Activated CD8-positive, alpha-beta T cell treated with anti-CD3 and anti-CD28 coated beads for 36 hours (primary cell): ENCODE measurements around the gene SPATA19. TPM values are rescaled to one million over a fixed set of nuclear protein-coding genes. Genes with fewer than 3 reads are reported as not detected.

ENCODE experiments used
- ATAC-seq: fragments of 200-7000 bp; cut with Tn5 transposase; one replicate; pipeline ENCODE4 v1.10.0; 2021; ENCODE audit warnings: mild to moderate bottlenecking, moderate library complexity
- CTCF ChIA-PET: fragments of 350-600 bp; sonication (Branson Sonifier 250); formaldehyde crosslinking; loops from one replicate; lab custom pipeline; 2021; ENCODE audit warnings: antibody characterized with exemption; lab: Charles Lee
- POLR2A ChIA-PET: fragments of 350-600 bp; sonication (Branson Sonifier 250); formaldehyde crosslinking; loops from one replicate; lab custom pipeline; 2021; ENCODE audit warnings: antibody characterized with exemption; lab: Charles Lee
- DNase-seq: peaks from one replicate; pipeline ENCODE4 v3.0.0-alpha.2; 2020
- H3K27ac Mint-ChIP-seq: one replicate; pipeline ENCODE4 v1.8.0; 2021; ENCODE audit warnings: mild to moderate bottlenecking, mixed read lengths
- H3K27me3 Mint-ChIP-seq: one replicate; pipeline ENCODE4 v1.8.0; 2021; ENCODE audit warnings: mixed read lengths
- H3K36me3 Mint-ChIP-seq: one replicate; pipeline ENCODE4 v1.8.0; 2021; ENCODE audit warnings: low read depth, mixed read lengths
- H3K4me1 Mint-ChIP-seq: one replicate; pipeline ENCODE4 v1.8.0; 2021; ENCODE audit warnings: low read depth, mixed read lengths
- H3K4me3 Mint-ChIP-seq: one replicate; pipeline ENCODE4 v1.8.0; 2021; ENCODE audit warnings: mild to moderate bottlenecking, moderate library complexity, mixed read lengths
- H3K9me3 Mint-ChIP-seq: one replicate; pipeline ENCODE4 v1.8.0; 2021; ENCODE audit warnings: mixed read lengths
- intact Hi-C: fragments of 100-400 bp; cut with micrococcal nuclease; formaldehyde crosslinking; loops from one replicate; pipeline ENCODE4 v1.10.0; 2022
- total RNA-seq, 2 experiments: library from RNA; stranded (reverse); gene quantifications; one replicate each; pipeline ENCODE4 v1.2.3, GENCODE V29; 2021
- TF ChIP-seq, protein P1 (sequence below): fragments of 200-600 bp; IDR thresholded peaks from one replicate; pipeline ENCODE4 v1.8.0; 2022; ENCODE audit warnings: antibody characterized with exemption, mild to moderate bottlenecking

SPATA19 gene, protein sequence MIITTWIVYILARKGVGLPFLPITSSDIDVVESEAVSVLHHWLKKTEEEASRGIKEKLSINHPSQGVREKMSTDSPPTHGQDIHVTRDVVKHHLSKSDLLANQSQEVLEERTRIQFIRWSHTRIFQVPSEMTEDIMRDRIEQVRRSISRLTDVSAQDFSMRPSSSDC
- total RNA-seq = not detected

DNA sequence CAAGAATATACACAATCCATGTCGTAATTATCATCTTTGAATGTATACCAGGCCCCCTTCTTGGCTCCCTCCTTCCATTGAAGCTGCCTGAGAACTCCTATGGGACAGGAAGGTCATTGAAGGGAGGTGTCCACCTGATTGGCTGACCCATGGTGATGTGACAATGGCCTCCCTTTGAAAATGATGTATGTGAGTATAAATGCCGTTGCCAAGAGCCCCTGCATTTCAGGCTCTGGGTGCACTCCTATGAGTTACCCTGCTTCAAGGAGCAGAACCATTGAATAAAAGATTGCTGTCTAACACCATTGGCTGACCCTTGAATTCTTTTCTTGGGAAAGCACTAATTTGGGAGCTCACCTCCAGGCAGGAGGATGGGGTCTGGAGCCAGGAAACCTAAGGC, at the start of gene SPATA19:
Gene SPATA19 (minus strand): TSS at position 101 of the 400 bp plus-strand sequence. CDS start 67 bp downstream, at position 34.
- Mint-ChIP-seq H3K4me3 (no peak within 1 kb of the TSS), H3K27ac (no peak within 1 kb of the TSS), H3K36me3 (no peaks in the 10 kb centered on the region), H3K9me3 (no peaks in the 10 kb centered on the region), H3K4me1 (no peaks in the 10 kb centered on the region), H3K27me3 (peaks cover 5% of the 10 kb centered on the region)
- TF ChIP-seq, protein P1, sequence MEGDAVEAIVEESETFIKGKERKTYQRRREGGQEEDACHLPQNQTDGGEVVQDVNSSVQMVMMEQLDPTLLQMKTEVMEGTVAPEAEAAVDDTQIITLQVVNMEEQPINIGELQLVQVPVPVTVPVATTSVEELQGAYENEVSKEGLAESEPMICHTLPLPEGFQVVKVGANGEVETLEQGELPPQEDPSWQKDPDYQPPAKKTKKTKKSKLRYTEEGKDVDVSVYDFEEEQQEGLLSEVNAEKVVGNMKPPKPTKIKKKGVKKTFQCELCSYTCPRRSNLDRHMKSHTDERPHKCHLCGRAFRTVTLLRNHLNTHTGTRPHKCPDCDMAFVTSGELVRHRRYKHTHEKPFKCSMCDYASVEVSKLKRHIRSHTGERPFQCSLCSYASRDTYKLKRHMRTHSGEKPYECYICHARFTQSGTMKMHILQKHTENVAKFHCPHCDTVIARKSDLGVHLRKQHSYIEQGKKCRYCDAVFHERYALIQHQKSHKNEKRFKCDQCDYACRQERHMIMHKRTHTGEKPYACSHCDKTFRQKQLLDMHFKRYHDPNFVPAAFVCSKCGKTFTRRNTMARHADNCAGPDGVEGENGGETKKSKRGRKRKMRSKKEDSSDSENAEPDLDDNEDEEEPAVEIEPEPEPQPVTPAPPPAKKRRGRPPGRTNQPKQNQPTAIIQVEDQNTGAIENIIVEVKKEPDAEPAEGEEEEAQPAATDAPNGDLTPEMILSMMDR = no peak
- POLR2A ChIA-PET = no interaction called here
- DNase-seq (no peak), ATAC-seq (no peak)
- intact Hi-C loops = no loop called here
- CTCF ChIA-PET = interaction anchor here (2.3 kb wide), 1 partner anchor 10 kb away, joined by 16 read pairs; no protein-coding TSS in a partner anchor

DNA sequence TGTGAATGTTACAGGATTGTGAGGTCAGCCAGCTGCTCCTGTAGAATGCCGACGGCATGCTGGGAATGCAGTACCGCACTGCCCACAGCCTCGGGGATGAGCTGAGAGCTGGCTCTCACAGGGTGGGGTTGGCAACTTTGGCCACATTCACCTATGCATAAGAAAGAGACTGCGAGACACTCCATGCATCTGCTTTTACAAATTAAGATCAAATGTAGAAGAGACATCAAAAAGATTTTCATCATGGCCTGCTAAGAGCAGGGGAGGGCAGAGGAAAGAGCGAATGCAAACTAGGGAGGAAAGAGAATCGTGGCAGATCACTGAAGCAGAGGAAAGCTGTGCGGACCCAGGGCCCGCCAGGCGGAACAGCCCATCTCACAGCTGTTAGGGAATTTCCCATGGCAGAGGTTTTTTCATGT, 49.8 kb upstream of the SPATA19 start:
- CTCF ChIA-PET = no interaction called here
- no peak for ATAC-seq
- no peak for DNase-seq
- TF ChIP-seq, protein P1 = no peak
- POLR2A ChIA-PET = interaction anchor here (1.3 kb wide), 1 partner anchor 9 kb away, joined by 6 read pairs; no protein-coding TSS in a partner anchor
- Mint-ChIP-seq H3K27me3 (peaks cover 1% of the 10 kb centered on the region), H3K4me1 (no peaks in the 10 kb centered on the region), H3K4me3 (no peak overlapping the region), H3K9me3 (no peaks in the 10 kb centered on the region), H3K27ac (no peak overlapping the region), H3K36me3 (peaks cover 11% of the 10 kb centered on the region)
- intact Hi-C loops = no loop called here

DNA sequence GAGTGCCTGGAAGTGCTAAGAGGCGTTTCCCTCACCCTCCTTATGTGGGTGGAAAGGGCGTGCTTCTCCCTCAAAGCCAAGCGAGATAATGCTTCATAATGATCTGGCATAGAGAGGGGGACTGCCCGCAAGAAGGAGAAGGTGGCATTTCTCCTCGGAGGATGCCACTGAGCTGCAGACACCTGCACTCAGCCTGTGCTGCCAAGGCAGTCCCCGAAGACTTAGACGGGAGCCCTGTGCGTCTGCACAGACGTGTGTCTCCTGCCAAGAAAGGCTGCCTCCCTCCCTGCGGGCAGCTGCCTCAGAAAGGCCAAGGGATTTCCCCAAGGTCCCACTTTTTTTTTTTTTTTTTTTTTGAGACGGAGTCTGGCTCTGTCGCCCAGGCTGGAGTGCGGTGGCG, 48.1 kb upstream of the SPATA19 start:
- DNase-seq (no peak), ATAC-seq (no peak)
- H3K9me3 Mint-ChIP-seq = no peaks in the 10 kb centered on the region
- ChIA-PET POLR2A (no interaction called here), CTCF (no interaction called here)
- H3K27me3 Mint-ChIP-seq = peaks cover 4% of the 10 kb centered on the region
- no peak overlapping the region for H3K27ac Mint-ChIP-seq
- no peaks in the 10 kb centered on the region for H3K4me1 Mint-ChIP-seq
- no peak overlapping the region for H3K4me3 Mint-ChIP-seq
- peaks cover 8% of the 10 kb centered on the region for H3K36me3 Mint-ChIP-seq
- intact Hi-C loops = no loop called here
- TF ChIP-seq, protein P1 = no peak

GRCh38 chr11:133892584-133893380, 47.5 kb upstream of the SPATA19 start:
- peaks cover 7% of the 10 kb centered on the region for H3K27me3 Mint-ChIP-seq
- no peak overlapping the region for H3K27ac Mint-ChIP-seq
- no peaks in the 10 kb centered on the region for H3K9me3 Mint-ChIP-seq
- TF ChIP-seq, protein P1 = no peak
- no peak for ATAC-seq
- H3K4me1 Mint-ChIP-seq = no peaks in the 10 kb centered on the region
- peaks cover 5% of the 10 kb centered on the region for H3K36me3 Mint-ChIP-seq
- DNase-seq = no peak
- ChIA-PET POLR2A (no interaction called here), CTCF (interaction anchor here (1.4 kb wide), 1 partner anchor 58 kb away, joined by 3 read pairs; no protein-coding TSS in a partner anchor)
- H3K4me3 Mint-ChIP-seq = no peak overlapping the region
- intact Hi-C loops = no loop called here

DNA sequence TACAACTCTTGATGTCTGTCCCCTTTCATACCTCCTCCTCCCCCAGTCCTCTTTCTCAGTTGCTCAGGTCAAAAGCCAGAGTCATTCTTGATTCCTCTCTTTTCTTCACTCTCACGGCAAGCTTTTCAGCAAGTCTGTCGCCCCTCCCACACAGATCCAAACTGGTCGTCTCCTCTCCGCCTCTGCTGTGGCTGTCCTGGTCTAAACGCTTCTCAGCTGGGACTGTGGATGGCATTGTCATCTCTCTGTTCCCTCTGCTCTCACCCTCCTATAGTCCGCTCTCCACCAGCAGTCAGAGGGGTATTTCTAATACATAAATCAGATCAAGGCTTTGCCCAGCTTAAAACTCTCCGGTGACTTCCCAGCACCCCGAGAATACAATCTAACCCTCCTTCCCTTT, 46.8 kb upstream of the SPATA19 start:
- ATAC-seq = no peak
- intact Hi-C loops = no loop called here
- Mint-ChIP-seq H3K27me3 (peaks cover 7% of the 10 kb centered on the region), H3K36me3 (no peaks in the 10 kb centered on the region), H3K27ac (no peak overlapping the region), H3K4me1 (no peaks in the 10 kb centered on the region), H3K9me3 (no peaks in the 10 kb centered on the region), H3K4me3 (no peak overlapping the region)
- POLR2A ChIA-PET = no interaction called here
- TF ChIP-seq, protein P1 = no peak
- CTCF ChIA-PET = interaction anchor here (1.4 kb wide), 1 partner anchor 57 kb away, joined by 3 read pairs; no protein-coding TSS in a partner anchor
- no peak for DNase-seq
